WERI-Rb-1 (cell line): ENCODE results near the gene TXLNA.
"Not testable (repeated sequence)": the region's sequence is repeated elsewhere in the genome, so short reads cannot be mapped to it uniquely, and the experiment has no call there.

ENCODE experiments used
- DNase-seq: peaks from one replicate; pipeline ENCODE4 v3.0.0-alpha.2; 2020
- H3K27ac ChIP-seq: fragments of 250-450 bp; sonication (Bioruptor Pico); 2 replicates; pipeline ENCODE4 v1.5.1; 2020; ENCODE audit warnings: mild to moderate bottlenecking, moderate library complexity
- H3K27me3 ChIP-seq: fragments of 250-450 bp; sonication (Bioruptor Pico); 2 replicates; pipeline ENCODE4 v1.5.1; 2021; ENCODE audit warnings: mild to moderate bottlenecking, low read depth, moderate library complexity; ENCODE audit not compliant: insufficient read depth, severe bottlenecking
- H3K36me3 ChIP-seq: fragments of 250-450 bp; sonication (Bioruptor Pico); 2 replicates; pipeline ENCODE4 v1.5.1; 2020; ENCODE audit warnings: mild to moderate bottlenecking, moderate library complexity
- H3K4me3 ChIP-seq: 2 replicates; pipeline ENCODE4 v1.5.1; 2011; ENCODE audit warnings: low read depth, mild to moderate bottlenecking, control low read depth, low read length
- H3K9me3 ChIP-seq: fragments of 250-450 bp; sonication (Bioruptor Pico); 2 replicates; pipeline ENCODE4 v1.5.1; 2021; ENCODE audit warnings: mild to moderate bottlenecking, moderate library complexity; ENCODE audit not compliant: severe bottlenecking
- CTCF ChIP-seq: IDR thresholded peaks from 2 replicates; pipeline ENCODE4 v1.5.1; 2011; ENCODE audit warnings: low read depth, mild to moderate bottlenecking, control low read depth, inconsistent platforms, low read length

The TXLNA gene

DNA sequence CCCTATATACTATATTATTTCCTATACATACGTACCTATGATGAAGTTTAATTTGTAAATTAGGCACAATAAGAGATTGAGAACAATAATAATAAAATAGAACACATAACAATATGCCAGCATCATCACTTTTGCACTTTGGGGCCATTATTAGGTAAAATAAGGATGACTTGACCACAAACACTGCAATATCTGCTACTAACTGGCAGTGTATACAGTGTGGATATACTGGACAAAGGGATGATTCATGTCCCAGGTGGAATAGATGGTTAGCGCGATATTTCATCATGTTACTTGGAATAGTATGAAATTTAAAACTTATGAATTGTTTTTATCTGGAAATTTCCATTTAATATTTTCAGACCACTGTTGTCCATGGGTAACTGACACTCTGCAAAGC, 35.4 kb upstream of the TXLNA start:
- no peak for DNase-seq
- H3K27ac ChIP-seq, result no peak overlapping the region
- TF ChIP-seq CTCF, result no peak
- H3K4me3 ChIP-seq, result no peak overlapping the region
- no peaks in the 10 kb centered on the region for H3K9me3 ChIP-seq
- H3K36me3 ChIP-seq, result peaks cover 3% of the 10 kb centered on the region; the same call in 1 of the 2 replicates
- H3K27me3 ChIP-seq, result no peaks in the 10 kb centered on the region

DNA sequence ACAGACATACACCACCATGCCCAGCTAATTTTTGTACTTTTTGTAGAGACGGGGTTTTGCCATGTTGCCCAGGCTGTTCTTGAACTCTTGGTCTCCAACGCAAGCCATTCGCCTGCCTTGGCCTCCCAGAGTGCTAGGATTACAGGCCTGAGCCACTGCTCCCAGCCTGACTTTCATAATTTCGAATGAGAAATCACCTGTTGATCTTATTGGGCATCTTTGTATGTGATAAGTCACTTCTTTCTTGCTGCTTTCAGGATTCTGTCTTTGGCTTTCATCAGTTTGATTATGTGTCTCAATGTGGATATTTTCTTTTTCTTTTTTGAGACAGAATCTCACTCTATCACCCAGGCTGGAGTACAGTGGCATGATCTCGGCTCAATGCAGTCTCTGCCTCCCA, 31.7 kb upstream of the TXLNA start:
- not testable (repeated sequence) for H3K27ac ChIP-seq, H3K36me3 ChIP-seq, H3K9me3 ChIP-seq, H3K27me3 ChIP-seq, DNase-seq, H3K4me3 ChIP-seq

DNA sequence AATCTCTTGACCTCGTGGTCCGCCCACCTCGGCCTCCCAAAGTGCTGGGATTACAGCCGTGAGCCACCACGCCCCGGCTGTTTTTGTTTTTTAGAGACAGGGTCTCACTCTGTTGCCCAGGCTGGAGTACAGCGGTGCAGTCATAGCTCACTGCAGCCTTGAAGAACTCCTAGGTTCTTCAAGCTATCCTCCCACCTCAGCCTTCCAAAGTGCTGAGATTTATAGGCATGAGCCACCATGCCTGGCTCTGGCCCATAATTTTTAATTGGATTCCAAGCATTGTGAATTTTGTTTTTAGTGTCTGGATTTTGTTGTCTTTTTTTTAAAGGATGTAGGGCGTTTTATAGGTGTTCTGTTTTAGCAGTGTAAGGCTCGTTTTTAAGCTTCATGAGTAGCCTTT, 28.6 kb upstream of the TXLNA start:
- no peak for TF ChIP-seq CTCF
- DNase-seq, result no peak
- Histone ChIP-seq H3K36me3 (peaks cover 12% of the 10 kb centered on the region), H3K27ac (peak overlapping the region; percentile 56), H3K27me3 (no peaks in the 10 kb centered on the region), H3K4me3 (no peak overlapping the region), H3K9me3 (no peaks in the 10 kb centered on the region)

- Histone ChIP-seq H3K27ac (peak overlapping the region; percentile 56), H3K36me3 (peaks cover 18% of the 10 kb centered on the region), H3K27me3 (no peaks in the 10 kb centered on the region), H3K9me3 (no peaks in the 10 kb centered on the region), H3K4me3 (no peak overlapping the region)
- peak; percentile 48 for DNase-seq
- no peak for TF ChIP-seq CTCF
These were observed 28.1 kb upstream of the TXLNA start for GRCh38 chr1:32151319-32151787.

GRCh38 chr1:32159189-32159588, 20.3 kb upstream of the TXLNA start:
- H3K9me3 ChIP-seq, result no peaks in the 10 kb centered on the region
- no peak overlapping the region for H3K4me3 ChIP-seq
- H3K36me3 ChIP-seq, result peaks cover 90% of the 10 kb centered on the region
- H3K27ac ChIP-seq, result no peak overlapping the region
- TF ChIP-seq CTCF, result no peak
- DNase-seq, result no peak
- H3K27me3 ChIP-seq, result no peaks in the 10 kb centered on the region

GRCh38 chr1:32163405-32163804, 16.1 kb upstream of the TXLNA start:
- DNase-seq, result no peak
- no peaks in the 10 kb centered on the region for H3K27me3 ChIP-seq
- no peak overlapping the region for H3K27ac ChIP-seq
- no peak overlapping the region for H3K4me3 ChIP-seq
- H3K9me3 ChIP-seq, result no peaks in the 10 kb centered on the region
- H3K36me3 ChIP-seq, result peaks cover 77% of the 10 kb centered on the region
- TF ChIP-seq CTCF, result no peak

- H3K36me3 ChIP-seq, result peaks cover 76% of the 10 kb centered on the region
- H3K27ac ChIP-seq, result not testable (repeated sequence)
These were observed 13.8 kb upstream of the TXLNA start for GRCh38 chr1:32165633-32166032.

More at GRCh38 chr1:32165633-32166032, 13.8 kb upstream of the TXLNA start:
- DNase-seq, H3K27me3 ChIP-seq, H3K9me3 ChIP-seq, H3K4me3 ChIP-seq: not testable (repeated sequence)
